ENCODE data around the gene PABPN1L.

DNA sequence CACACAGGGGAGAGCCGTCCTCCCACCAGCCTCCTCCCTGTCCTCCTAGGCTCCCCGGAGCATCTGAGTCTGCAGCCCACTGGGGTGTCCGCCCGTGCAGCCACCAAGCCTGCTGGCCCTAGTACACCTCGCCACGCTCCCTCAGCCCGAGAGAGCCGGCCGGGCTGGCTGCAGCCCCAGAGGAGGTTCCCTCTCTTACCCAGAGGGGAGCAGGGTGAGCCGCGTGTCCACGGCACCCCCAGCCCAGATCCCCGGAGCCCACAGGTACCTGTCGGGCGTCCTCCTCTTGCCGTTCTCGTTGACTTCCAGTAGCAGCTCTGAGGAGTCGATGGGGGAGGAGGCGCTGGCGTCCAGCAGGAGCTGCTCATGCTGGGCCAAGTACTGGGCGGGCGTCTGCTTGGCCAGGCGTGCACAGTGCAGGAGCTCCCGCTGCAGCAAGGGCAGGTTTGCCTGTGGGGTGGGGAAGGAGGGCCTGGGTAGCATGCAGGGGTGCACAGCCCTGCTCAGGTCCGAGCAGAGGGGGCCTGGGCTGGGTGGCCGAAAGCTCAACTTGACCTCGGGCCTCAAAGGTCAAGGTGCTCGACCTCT lies 19.3 kb upstream of the PABPN1L start:
- TF ChIP-seq CTCF (IDR thresholded peaks at IDR 0.05), result no peak
- no peak for TF ChIP-seq POLR2A (IDR thresholded peaks at IDR 0.05)

Measured in sigmoid colon (tissue), 3 donors.